Measurements from ENCODE around the gene SLN.

SLN gene

GRCh38 chr11:107702109-107702660 is 9.7 kb downstream of the SLN start:
- Histone ChIP-seq H3K4ac (ENCODE audit: low read length) (no peak overlapping the region), H3K14ac (ENCODE audit: low read length) (no peak overlapping the region), H2AK5ac (ENCODE audit: low read depth, low read length) (no peak overlapping the region), H3K27ac (replicated peaks; ENCODE audit: low read length) (no peak overlapping the region), H3K79me1 (ENCODE audit: low read depth, low read length) (no peaks in the 10 kb centered on the region), H4K8ac (ENCODE audit: low read depth, low read length) (no peak overlapping the region), H2BK5ac (ENCODE audit: low read length) (no peak overlapping the region), H2BK12ac (ENCODE audit: low read length) (no peak overlapping the region), H3K4me2 (ENCODE audit: insufficient read depth, low read length, poor library complexity, severe bottlenecking) (no peak overlapping the region), H2BK120ac (ENCODE audit: low read depth, low read length) (no peak overlapping the region), H3K18ac (ENCODE audit: low read length) (no peak overlapping the region), H3K4me3 (ENCODE audit: low read length in 2 of 2) (no peak overlapping the region), H3K23ac (ENCODE audit: low read depth, low read length, poor library complexity) (no peak overlapping the region), H3K9ac (ENCODE audit: low read depth, low read length, poor library complexity) (no peak overlapping the region), H3K27me3 (ENCODE audit: control insufficient read depth in 3 of 3, insufficient read depth in 3 of 3, low read depth in 1 of 3, low read length in 3 of 3) (peaks cover 0 to 51% (median 0%) of the 10 kb centered on the region in 3 experiments), H3K36me3 (replicated peaks in 1 of 2; ENCODE audit: control insufficient read depth in 2 of 2, insufficient read depth in 2 of 2, low read length in 2 of 2) (no peaks in the 10 kb centered on the region), H4K91ac (ENCODE audit: low read depth, low read length, poor library complexity) (no peak overlapping the region), H2BK15ac (ENCODE audit: low read length) (no peak overlapping the region), H3K9me3 (replicated peaks in 1 of 2; ENCODE audit: control insufficient read depth in 2 of 2, insufficient read depth in 1 of 2, low read depth in 1 of 2, low read length in 2 of 2) (no peaks in the 10 kb centered on the region), H3K4me1 (ENCODE audit: control insufficient read depth in 2 of 2, insufficient read depth in 1 of 2, low read depth in 1 of 2, low read length in 2 of 2) (peaks cover 2 to 10% of the 10 kb centered on the region in 2 donors), H2AFZ (ENCODE audit: low read length) (no peak overlapping the region)
- WGBS, 2 donors (ENCODE audit: extremely low coverage in 2 of 2, insufficient read length in 2 of 2, insufficient replicate concordance in 1 of 2), result no CpG with 5 or more reads among the region's 7 CpGs
- no peak for DNase-seq (ENCODE audit: low spot score)

GRCh38 chr11:107699371-107700285 is 12.2 kb downstream of the SLN start:
- no peak overlapping the region for H2AK5ac ChIP-seq (ENCODE audit: low read depth, low read length)
- no CpG with 5 or more reads among the region's 15 CpGs for WGBS, 2 donors (ENCODE audit: extremely low coverage in 2 of 2, insufficient read length in 2 of 2, insufficient replicate concordance in 1 of 2)
- no peak overlapping the region for H2BK120ac ChIP-seq (ENCODE audit: low read depth, low read length)
- H4K8ac ChIP-seq (ENCODE audit: low read depth, low read length), result no peak overlapping the region
- no peaks in the 10 kb centered on the region for H3K36me3 ChIP-seq (replicated peaks in 1 of 2; ENCODE audit: control insufficient read depth in 2 of 2, insufficient read depth in 2 of 2, low read length in 2 of 2)
- no peak overlapping the region for H3K4me2 ChIP-seq (ENCODE audit: insufficient read depth, low read length, poor library complexity, severe bottlenecking)
- H3K27me3 ChIP-seq (ENCODE audit: control insufficient read depth in 3 of 3, insufficient read depth in 3 of 3, low read depth in 1 of 3, low read length in 3 of 3), result peaks cover 0 to 33% (median 0%) of the 10 kb centered on the region in 3 experiments
- no peak overlapping the region for H3K14ac ChIP-seq (ENCODE audit: low read length)
- no peak overlapping the region for H2AFZ ChIP-seq (ENCODE audit: low read length)
- H2BK12ac ChIP-seq (ENCODE audit: low read length), result no peak overlapping the region
- no peak overlapping the region for H3K4me3 ChIP-seq (ENCODE audit: low read length in 2 of 2)
- no peaks in the 10 kb centered on the region for H3K9me3 ChIP-seq (replicated peaks in 1 of 2; ENCODE audit: control insufficient read depth in 2 of 2, insufficient read depth in 1 of 2, low read depth in 1 of 2, low read length in 2 of 2)
- no peak overlapping the region for H3K18ac ChIP-seq (ENCODE audit: low read length)
- no peak overlapping the region for H4K91ac ChIP-seq (ENCODE audit: low read depth, low read length, poor library complexity)
- H3K9ac ChIP-seq (ENCODE audit: low read depth, low read length, poor library complexity), result no peak overlapping the region
- H2BK5ac ChIP-seq (ENCODE audit: low read length), result no peak overlapping the region
- H3K79me1 ChIP-seq (ENCODE audit: low read depth, low read length), result no peaks in the 10 kb centered on the region
- DNase-seq (ENCODE audit: low spot score), result no peak
- H3K4me1 ChIP-seq (ENCODE audit: control insufficient read depth in 2 of 2, insufficient read depth in 1 of 2, low read depth in 1 of 2, low read length in 2 of 2), result peaks cover 0 to 4% of the 10 kb centered on the region in 2 donors
- H2BK15ac ChIP-seq (ENCODE audit: low read length), result no peak overlapping the region
- no peak overlapping the region for H3K4ac ChIP-seq (ENCODE audit: low read length)
- no peak overlapping the region for H3K27ac ChIP-seq (replicated peaks; ENCODE audit: low read length)
- H3K23ac ChIP-seq (ENCODE audit: low read depth, low read length, poor library complexity), result no peak overlapping the region

- no peak overlapping the region for H3K4me3 ChIP-seq (ENCODE audit: low read length in 2 of 2)
- no peak overlapping the region for H3K14ac ChIP-seq (ENCODE audit: low read length)
- H2AFZ ChIP-seq (ENCODE audit: low read length), result no peak overlapping the region
- H3K4me1 ChIP-seq (ENCODE audit: control insufficient read depth in 2 of 2, insufficient read depth in 1 of 2, low read depth in 1 of 2, low read length in 2 of 2), result no peaks in the 10 kb centered on the region
- H3K36me3 ChIP-seq (replicated peaks in 1 of 2; ENCODE audit: control insufficient read depth in 2 of 2, insufficient read depth in 2 of 2, low read length in 2 of 2), result no peaks in the 10 kb centered on the region
- H4K91ac ChIP-seq (ENCODE audit: low read depth, low read length, poor library complexity), result no peak overlapping the region
- no peak overlapping the region for H2BK12ac ChIP-seq (ENCODE audit: low read length)
- H3K79me1 ChIP-seq (ENCODE audit: low read depth, low read length), result no peaks in the 10 kb centered on the region
- peaks cover 0 to 9% (median 0%) of the 10 kb centered on the region in 3 experiments for H3K27me3 ChIP-seq (ENCODE audit: control insufficient read depth in 3 of 3, insufficient read depth in 3 of 3, low read depth in 1 of 3, low read length in 3 of 3)
- no peak overlapping the region for H2BK15ac ChIP-seq (ENCODE audit: low read length)
- H2AK5ac ChIP-seq (ENCODE audit: low read depth, low read length), result no peak overlapping the region
- H3K27ac ChIP-seq (replicated peaks; ENCODE audit: low read length), result no peak overlapping the region
- H3K9ac ChIP-seq (ENCODE audit: low read depth, low read length, poor library complexity), result no peak overlapping the region
- no peak overlapping the region for H3K23ac ChIP-seq (ENCODE audit: low read depth, low read length, poor library complexity)
- no peak overlapping the region for H2BK120ac ChIP-seq (ENCODE audit: low read depth, low read length)
- no peak overlapping the region for H2BK5ac ChIP-seq (ENCODE audit: low read length)
- no peak for DNase-seq (ENCODE audit: low spot score)
- no CpG with 5 or more reads among the region's 6 CpGs for WGBS, 2 donors (ENCODE audit: extremely low coverage in 2 of 2, insufficient read length in 2 of 2, insufficient replicate concordance in 1 of 2)
- H4K8ac ChIP-seq (ENCODE audit: low read depth, low read length), result no peak overlapping the region
- H3K18ac ChIP-seq (ENCODE audit: low read length), result no peak overlapping the region
- no peak overlapping the region for H3K4me2 ChIP-seq (ENCODE audit: insufficient read depth, low read length, poor library complexity, severe bottlenecking)
- no peak overlapping the region for H3K4ac ChIP-seq (ENCODE audit: low read length)
- H3K9me3 ChIP-seq (replicated peaks in 1 of 2; ENCODE audit: control insufficient read depth in 2 of 2, insufficient read depth in 1 of 2, low read depth in 1 of 2, low read length in 2 of 2), result no peaks in the 10 kb centered on the region
These were observed 14.6 kb downstream of the SLN start for GRCh38 chr11:107697291-107697690.

DNA sequence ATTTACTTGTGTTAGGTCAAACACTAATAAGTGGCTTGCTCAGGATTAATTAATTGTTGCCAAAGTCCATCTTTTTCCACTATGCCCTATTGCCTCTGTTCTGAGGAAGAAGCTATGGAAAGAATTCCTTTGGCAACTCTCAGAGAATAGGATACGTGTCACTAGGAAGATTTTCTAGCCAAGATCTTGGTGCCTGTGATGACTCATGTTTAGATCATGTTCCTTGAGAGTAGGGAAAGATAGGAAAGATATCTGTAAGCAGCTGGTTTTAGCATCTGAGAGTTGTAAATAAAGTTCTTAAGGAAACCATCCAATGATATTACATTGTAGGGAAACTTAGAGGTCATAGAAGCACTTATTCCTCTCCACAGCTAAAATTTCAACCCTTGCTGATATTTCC is 15.7 kb downstream of the SLN start:
- Histone ChIP-seq H3K9ac (ENCODE audit: low read depth, low read length, poor library complexity) (no peak overlapping the region), H2AK5ac (ENCODE audit: low read depth, low read length) (no peak overlapping the region), H3K4me2 (ENCODE audit: insufficient read depth, low read length, poor library complexity, severe bottlenecking) (no peak overlapping the region), H3K18ac (ENCODE audit: low read length) (no peak overlapping the region), H2AFZ (ENCODE audit: low read length) (no peak overlapping the region), H3K36me3 (replicated peaks in 1 of 2; ENCODE audit: control insufficient read depth in 2 of 2, insufficient read depth in 2 of 2, low read length in 2 of 2) (no peaks in the 10 kb centered on the region), H3K4me1 (ENCODE audit: control insufficient read depth in 2 of 2, insufficient read depth in 1 of 2, low read depth in 1 of 2, low read length in 2 of 2) (no peaks in the 10 kb centered on the region), H3K23ac (ENCODE audit: low read depth, low read length, poor library complexity) (no peak overlapping the region), H2BK120ac (ENCODE audit: low read depth, low read length) (no peak overlapping the region), H4K8ac (ENCODE audit: low read depth, low read length) (no peak overlapping the region), H2BK5ac (ENCODE audit: low read length) (no peak overlapping the region), H4K91ac (ENCODE audit: low read depth, low read length, poor library complexity) (no peak overlapping the region), H3K27ac (replicated peaks; ENCODE audit: low read length) (no peak overlapping the region), H3K14ac (ENCODE audit: low read length) (no peak overlapping the region), H3K4ac (ENCODE audit: low read length) (no peak overlapping the region), H3K4me3 (ENCODE audit: low read length in 2 of 2) (no peak overlapping the region), H3K79me1 (ENCODE audit: low read depth, low read length) (no peaks in the 10 kb centered on the region), H2BK15ac (ENCODE audit: low read length) (no peak overlapping the region), H3K27me3 (ENCODE audit: control insufficient read depth in 3 of 3, insufficient read depth in 3 of 3, low read depth in 1 of 3, low read length in 3 of 3) (peaks cover 0 to 6% (median 0%) of the 10 kb centered on the region in 3 experiments), H3K9me3 (replicated peaks in 1 of 2; ENCODE audit: control insufficient read depth in 2 of 2, insufficient read depth in 1 of 2, low read depth in 1 of 2, low read length in 2 of 2) (no peaks in the 10 kb centered on the region), H2BK12ac (ENCODE audit: low read length) (no peak overlapping the region)
- WGBS, 2 donors (ENCODE audit: extremely low coverage in 2 of 2, insufficient read length in 2 of 2, insufficient replicate concordance in 1 of 2), result no CpG with 5 or more reads among the region's 1 CpG
- no peak for DNase-seq (ENCODE audit: low spot score)
